HepG2 (cell line): ENCODE data around the gene MRPL27. TPM values are rescaled to one million over a fixed set of nuclear protein-coding genes. Genes with fewer than 3 reads are reported as not detected.
A peak's percentile ranks its signal among the peaks of the same experiment; 100 is the strongest.

Experiments used
- ATF1 ChIP-seq: IDR thresholded peaks from 2 replicates; pipeline ENCODE4 v1.6.1; 2016; ENCODE audit warnings: mild to moderate bottlenecking, control low read depth
- CC2D1A ChIP-seq: sonication (generic); formaldehyde crosslinking; IDR thresholded peaks from 2 replicates; pipeline ENCODE4 v1.8.1; 2023; ENCODE audit warnings: mild to moderate bottlenecking, missing genetic modification reagents
- EZH2 ChIP-seq: conservative IDR thresholded peaks from 2 replicates; pipeline ENCODE4 v1.6.1; 2012; ENCODE audit warnings: mild to moderate bottlenecking, low read depth, low read length, moderate library complexity
- GTF3A ChIP-seq: sonication (generic); formaldehyde crosslinking; conservative IDR thresholded peaks from 2 replicates; pipeline ENCODE4 v1.4.0; 2020; ENCODE audit warnings: mild to moderate bottlenecking, missing genetic modification reagents
- ISX ChIP-seq: sonication (generic); formaldehyde crosslinking; conservative IDR thresholded peaks from 2 replicates; pipeline ENCODE4 v1.5.0; 2020; ENCODE audit warnings: missing genetic modification reagents
- JDP2 ChIP-seq: sonication (generic); formaldehyde crosslinking; IDR thresholded peaks from 2 replicates; pipeline ENCODE4 v1.8.1; 2022; ENCODE audit warnings: missing genetic modification reagents, borderline replicate concordance
- MNT ChIP-seq: fragments of 450-650 bp; IDR thresholded peaks from 2 replicates; pipeline ENCODE4 v1.6.1; 2016
- NFYB ChIP-seq: sonication (generic); formaldehyde crosslinking; IDR thresholded peaks from 2 replicates; pipeline ENCODE4 v1.4.0; 2020; ENCODE audit warnings: missing genetic modification reagents
- THYN1 ChIP-seq: sonication (generic); formaldehyde crosslinking; IDR thresholded peaks from 2 replicates; pipeline ENCODE4 v1.8.1; 2023; ENCODE audit warnings: low read depth, mild to moderate bottlenecking, moderate library complexity, missing genetic modification reagents, borderline replicate concordance
- TOPORS ChIP-seq: sonication (generic); formaldehyde crosslinking; IDR thresholded peaks from 2 replicates; pipeline ENCODE4 v1.8.0; 2023; ENCODE audit warnings: mild to moderate bottlenecking, missing genetic modification reagents
- ZBTB20 ChIP-seq: sonication (generic); formaldehyde crosslinking; IDR thresholded peaks from 2 replicates; pipeline ENCODE4 v1.8.1; 2023; ENCODE audit warnings: missing genetic modification reagents, low read depth, mild to moderate bottlenecking, borderline replicate concordance
- ZNF253 ChIP-seq: sonication (generic); formaldehyde crosslinking; IDR thresholded peaks from 2 replicates; pipeline ENCODE4 v1.8.0; 2022; ENCODE audit warnings: mild to moderate bottlenecking, missing genetic modification reagents, borderline replicate concordance
- ZNF335 ChIP-seq: sonication (generic); formaldehyde crosslinking; IDR thresholded peaks from 2 replicates; pipeline ENCODE4 v1.4.0; 2020; ENCODE audit warnings: missing genetic modification reagents
- ZNF589 ChIP-seq: sonication (generic); formaldehyde crosslinking; conservative IDR thresholded peaks from 2 replicates; pipeline ENCODE4 v1.8.0; 2022; ENCODE audit warnings: mild to moderate bottlenecking, moderate library complexity, missing genetic modification reagents
- ZNF674 ChIP-seq: sonication (generic); formaldehyde crosslinking; IDR thresholded peaks from 2 replicates; pipeline ENCODE4 v1.5.0; 2020; ENCODE audit warnings: low read depth, mild to moderate bottlenecking, missing genetic modification reagents
- ZSCAN12 ChIP-seq: sonication (generic); formaldehyde crosslinking; IDR thresholded peaks from 2 replicates; pipeline ENCODE4 v1.9.0; 2021; ENCODE audit warnings: mild to moderate bottlenecking, missing genetic modification reagents
- ZUFSP ChIP-seq: sonication (generic); formaldehyde crosslinking; IDR thresholded peaks from 2 replicates; pipeline ENCODE4 v1.9.0; 2021; ENCODE audit warnings: missing genetic modification reagents, mild to moderate bottlenecking, borderline replicate concordance
- polyA plus RNA-seq, 8 experiments: library from polyadenylated mRNA; depleted of rRNA in 3 of 8; stranded (reverse) in 7 of 8; unstranded in 1 of 8; fragments of >200 nt; fragmentation: Illumina TruSeq in 4 of 8; extraction: Trizol in 4 of 8; gene quantifications; 2 replicates each; pipeline versions ENCODE4 v1.2.1 to v1.2.3, GENCODE V29; 2011 to 2016; ENCODE audit warnings: low read depth in 4 of 8, missing spikeins in 1 of 8, mixed read lengths in 1 of 8; ENCODE audit not compliant: insufficient read depth in 1 of 8
- total RNA-seq, 5 experiments: library from RNA; depleted of rRNA; stranded (reverse); fragments of >200 nt; fragmentation: Illumina TruSeq; extraction: Trizol; gene quantifications; 2 replicates each; pipeline ENCODE4 v1.2.3, GENCODE V29; 2016; ENCODE audit warnings: low read depth in 1 of 5
- TF ChIP-seq, protein P1 (sequence below): IDR thresholded peaks from 2 replicates; pipeline ENCODE4 v1.6.1; 2016; ENCODE audit warnings: low read depth, missing genetic modification reagents, missing compliant biosample characterization
- TF ChIP-seq, protein P2 (sequence below): IDR thresholded peaks from 2 replicates; pipeline ENCODE4 v1.6.1; 2016; ENCODE audit warnings: missing biosample characterization, missing genetic modification reagents, low read depth

MRPL27 gene
- total and polyA plus RNA-seq, 2 of the 13 experiments (the other 11 are each of a cell fraction or from before 2014, with no cell fraction given): 137 to 217 TPM

- TF ChIP-seq, protein P1, sequence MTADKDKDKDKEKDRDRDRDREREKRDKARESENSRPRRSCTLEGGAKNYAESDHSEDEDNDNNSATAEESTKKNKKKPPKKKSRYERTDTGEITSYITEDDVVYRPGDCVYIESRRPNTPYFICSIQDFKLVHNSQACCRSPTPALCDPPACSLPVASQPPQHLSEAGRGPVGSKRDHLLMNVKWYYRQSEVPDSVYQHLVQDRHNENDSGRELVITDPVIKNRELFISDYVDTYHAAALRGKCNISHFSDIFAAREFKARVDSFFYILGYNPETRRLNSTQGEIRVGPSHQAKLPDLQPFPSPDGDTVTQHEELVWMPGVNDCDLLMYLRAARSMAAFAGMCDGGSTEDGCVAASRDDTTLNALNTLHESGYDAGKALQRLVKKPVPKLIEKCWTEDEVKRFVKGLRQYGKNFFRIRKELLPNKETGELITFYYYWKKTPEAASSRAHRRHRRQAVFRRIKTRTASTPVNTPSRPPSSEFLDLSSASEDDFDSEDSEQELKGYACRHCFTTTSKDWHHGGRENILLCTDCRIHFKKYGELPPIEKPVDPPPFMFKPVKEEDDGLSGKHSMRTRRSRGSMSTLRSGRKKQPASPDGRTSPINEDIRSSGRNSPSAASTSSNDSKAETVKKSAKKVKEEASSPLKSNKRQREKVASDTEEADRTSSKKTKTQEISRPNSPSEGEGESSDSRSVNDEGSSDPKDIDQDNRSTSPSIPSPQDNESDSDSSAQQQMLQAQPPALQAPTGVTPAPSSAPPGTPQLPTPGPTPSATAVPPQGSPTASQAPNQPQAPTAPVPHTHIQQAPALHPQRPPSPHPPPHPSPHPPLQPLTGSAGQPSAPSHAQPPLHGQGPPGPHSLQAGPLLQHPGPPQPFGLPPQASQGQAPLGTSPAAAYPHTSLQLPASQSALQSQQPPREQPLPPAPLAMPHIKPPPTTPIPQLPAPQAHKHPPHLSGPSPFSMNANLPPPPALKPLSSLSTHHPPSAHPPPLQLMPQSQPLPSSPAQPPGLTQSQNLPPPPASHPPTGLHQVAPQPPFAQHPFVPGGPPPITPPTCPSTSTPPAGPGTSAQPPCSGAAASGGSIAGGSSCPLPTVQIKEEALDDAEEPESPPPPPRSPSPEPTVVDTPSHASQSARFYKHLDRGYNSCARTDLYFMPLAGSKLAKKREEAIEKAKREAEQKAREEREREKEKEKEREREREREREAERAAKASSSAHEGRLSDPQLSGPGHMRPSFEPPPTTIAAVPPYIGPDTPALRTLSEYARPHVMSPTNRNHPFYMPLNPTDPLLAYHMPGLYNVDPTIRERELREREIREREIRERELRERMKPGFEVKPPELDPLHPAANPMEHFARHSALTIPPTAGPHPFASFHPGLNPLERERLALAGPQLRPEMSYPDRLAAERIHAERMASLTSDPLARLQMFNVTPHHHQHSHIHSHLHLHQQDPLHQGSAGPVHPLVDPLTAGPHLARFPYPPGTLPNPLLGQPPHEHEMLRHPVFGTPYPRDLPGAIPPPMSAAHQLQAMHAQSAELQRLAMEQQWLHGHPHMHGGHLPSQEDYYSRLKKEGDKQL (CRISPR knock-in tag): no peak; the same call in 1 of the 2 replicates
- TF ChIP-seq ATF1 (CRISPR knock-in tag) (no peak), TOPORS (CRISPR knock-in tag) (no peak; the same call in 1 of the 2 replicates), GTF3A (no peak), ZUFSP (CRISPR knock-in tag) (no peak), EZH2 (no peak), ISX (CRISPR knock-in tag) (peak; percentile 69; the same call in 1 of the 2 replicates), MNT (no peak), ZNF335 (no peak), ZNF674 (CRISPR knock-in tag) (0 out of 2 replicates have a peak, but pooled peaks have one; percentile 65), JDP2 (CRISPR knock-in tag) (peak; percentile 75; the same call in 1 of the 2 replicates), ZNF589 (no peak), ZBTB20 (CRISPR knock-in tag) (0 out of 2 replicates have a peak, but pooled peaks have one; percentile 48), ZSCAN12 (CRISPR knock-in tag) (no peak; the same call in 1 of the 2 replicates), THYN1 (CRISPR knock-in tag) (no peak), CC2D1A (CRISPR knock-in tag) (no peak), ZNF253 (CRISPR knock-in tag) (no peak), NFYB (CRISPR knock-in tag) (no peak)
- TF ChIP-seq, protein P2, sequence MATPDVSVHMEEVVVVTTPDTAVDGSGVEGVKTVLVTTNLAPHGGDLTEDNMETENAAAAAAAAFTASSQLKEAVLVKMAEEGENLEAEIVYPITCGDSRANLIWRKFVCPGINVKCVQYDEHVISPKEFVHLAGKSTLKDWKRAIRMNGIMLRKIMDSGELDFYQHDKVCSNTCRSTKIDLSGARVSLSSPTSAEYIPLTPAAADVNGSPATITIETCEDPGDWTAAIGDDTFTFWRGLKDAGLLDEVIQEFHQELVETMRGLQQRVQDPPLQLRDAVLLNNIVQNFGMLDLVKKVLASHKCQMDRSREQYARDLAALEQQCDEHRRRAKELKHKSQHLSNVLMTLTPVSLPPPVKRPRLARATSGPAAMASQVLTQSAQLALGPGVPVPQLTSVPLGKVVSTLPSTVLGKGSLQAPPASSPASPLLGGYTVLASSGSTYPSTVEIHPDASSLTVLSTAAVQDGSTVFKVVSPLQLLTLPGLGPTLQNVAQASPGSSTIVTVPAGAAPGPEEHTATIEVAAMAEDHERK (CRISPR knock-in tag): no peak
Observed at GRCh38 chr17:50345432-50346312, 27.3 kb downstream of the MRPL27 start, which contains the start of gene XYLT2 (continued).
